PFSK-1 (cell line): ENCODE data around the gene COL5A2.

Source experiments
- POLR2AphosphoS5 ChIP-seq: IDR thresholded peaks from 2 replicates; pipeline ENCODE4 v1.6.1; 2012; ENCODE audit warnings: low read depth, mild to moderate bottlenecking, control low read depth, low read length, moderate library complexity
- TF ChIP-seq, protein P1 (sequence below), 2 experiments: IDR thresholded peaks; 2 replicates each; pipeline versions ENCODE4 v1.6.1 to v1.8.0; 2011 to 2012; ENCODE audit warnings: low read depth in 2 of 2, low read length in 2 of 2, control low read depth in 1 of 2, inconsistent platforms in 1 of 2, mild to moderate bottlenecking in 1 of 2, moderate library complexity in 1 of 2; ENCODE audit not compliant: insufficient read depth in 1 of 2

DNA sequence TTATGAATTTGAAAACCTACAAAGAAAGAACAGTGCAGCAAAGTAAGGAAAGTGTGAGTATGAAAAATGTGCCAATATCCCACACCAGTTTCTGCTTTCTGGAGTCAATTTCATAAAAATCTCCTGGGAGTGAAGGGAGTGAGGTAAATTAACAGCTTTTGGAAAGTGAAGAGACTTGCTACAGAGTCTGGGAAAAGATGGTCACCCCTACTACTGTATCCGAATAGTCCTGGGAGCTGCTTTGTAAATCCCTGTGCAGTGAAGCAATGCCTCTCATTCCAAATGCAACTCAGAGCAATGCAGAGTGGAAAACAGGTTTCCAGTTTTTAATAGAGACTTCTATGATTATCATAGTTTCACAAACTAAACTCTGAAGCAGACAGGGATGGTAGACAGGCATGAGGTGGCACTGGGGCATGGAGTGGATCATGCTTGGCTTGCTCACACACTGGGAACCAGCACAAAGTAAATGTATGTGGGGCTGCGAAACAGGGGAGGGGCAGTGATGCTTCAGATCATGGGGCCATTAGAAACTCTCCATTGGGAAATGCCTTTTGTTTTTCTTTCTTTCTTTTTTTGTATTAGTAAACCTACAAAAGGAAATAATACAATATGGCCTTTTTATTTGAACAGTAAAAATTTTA is 10.6 kb downstream of the COL5A2 start:
- TF ChIP-seq, protein P1, sequence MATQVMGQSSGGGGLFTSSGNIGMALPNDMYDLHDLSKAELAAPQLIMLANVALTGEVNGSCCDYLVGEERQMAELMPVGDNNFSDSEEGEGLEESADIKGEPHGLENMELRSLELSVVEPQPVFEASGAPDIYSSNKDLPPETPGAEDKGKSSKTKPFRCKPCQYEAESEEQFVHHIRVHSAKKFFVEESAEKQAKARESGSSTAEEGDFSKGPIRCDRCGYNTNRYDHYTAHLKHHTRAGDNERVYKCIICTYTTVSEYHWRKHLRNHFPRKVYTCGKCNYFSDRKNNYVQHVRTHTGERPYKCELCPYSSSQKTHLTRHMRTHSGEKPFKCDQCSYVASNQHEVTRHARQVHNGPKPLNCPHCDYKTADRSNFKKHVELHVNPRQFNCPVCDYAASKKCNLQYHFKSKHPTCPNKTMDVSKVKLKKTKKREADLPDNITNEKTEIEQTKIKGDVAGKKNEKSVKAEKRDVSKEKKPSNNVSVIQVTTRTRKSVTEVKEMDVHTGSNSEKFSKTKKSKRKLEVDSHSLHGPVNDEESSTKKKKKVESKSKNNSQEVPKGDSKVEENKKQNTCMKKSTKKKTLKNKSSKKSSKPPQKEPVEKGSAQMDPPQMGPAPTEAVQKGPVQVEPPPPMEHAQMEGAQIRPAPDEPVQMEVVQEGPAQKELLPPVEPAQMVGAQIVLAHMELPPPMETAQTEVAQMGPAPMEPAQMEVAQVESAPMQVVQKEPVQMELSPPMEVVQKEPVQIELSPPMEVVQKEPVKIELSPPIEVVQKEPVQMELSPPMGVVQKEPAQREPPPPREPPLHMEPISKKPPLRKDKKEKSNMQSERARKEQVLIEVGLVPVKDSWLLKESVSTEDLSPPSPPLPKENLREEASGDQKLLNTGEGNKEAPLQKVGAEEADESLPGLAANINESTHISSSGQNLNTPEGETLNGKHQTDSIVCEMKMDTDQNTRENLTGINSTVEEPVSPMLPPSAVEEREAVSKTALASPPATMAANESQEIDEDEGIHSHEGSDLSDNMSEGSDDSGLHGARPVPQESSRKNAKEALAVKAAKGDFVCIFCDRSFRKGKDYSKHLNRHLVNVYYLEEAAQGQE (IDR thresholded peaks at IDR 0.05; ENCODE audit: insufficient read depth in 1 of 2, low read depth in 2 of 2, low read length in 2 of 2): no peak
- TF ChIP-seq POLR2AphosphoS5: no peak
